ENCODE results near the gene RIN1. TPM values are rescaled to one million over a fixed set of nuclear protein-coding genes. Genes with fewer than 3 reads are reported as not detected.
A peak's percentile ranks its signal among the peaks of the same experiment; 100 is the strongest.

Gene RIN1
- total and polyA plus RNA-seq, 9 of the 15 experiments (the other 6 are each of a cell fraction or from before 2014, with no cell fraction given) = 0.01 to 1.2 (median 0.45) TPM; not detected in 1

- TF ChIP-seq ZNF395 (CRISPR knock-in tag; IDR thresholded peaks at IDR 0.05) (no peak), ZNF41 (CRISPR knock-in tag; conservative IDR thresholded peaks at IDR 0.05) (no peak), ZNF764 (CRISPR knock-in tag; IDR thresholded peaks at IDR 0.05; ENCODE audit: low read depth) (no peak), KDM2B (CRISPR knock-in tag; IDR thresholded peaks at IDR 0.05) (0 out of 2 replicates have a peak, but pooled peaks have one; percentile 25), BRF1 (IDR thresholded peaks at IDR 0.05; ENCODE audit: borderline replicate concordance, extremely low read depth, insufficient read length) (no peak), TCFL5 (CRISPR knock-in tag; conservative IDR thresholded peaks at IDR 0.05) (no peak), RBM15 (IDR thresholded peaks at IDR 0.05; ENCODE audit: insufficient read depth, low read length) (no peak), RBM14 (IDR thresholded peaks at IDR 0.05; ENCODE audit: borderline replicate concordance, insufficient read depth, low read depth, low read length) (no peak), SMAD2 (IDR thresholded peaks at IDR 0.05; ENCODE audit: low read depth, low read length) (no peak), E2F1 (CRISPR knock-in tag; IDR thresholded peaks at IDR 0.05) (no peak), PCBP2 (IDR thresholded peaks at IDR 0.05; ENCODE audit: low read depth, low read length, poor library complexity, severe bottlenecking) (no peak), NR2F6 (CRISPR knock-in tag; IDR thresholded peaks at IDR 0.05) (no peak), NUFIP1 (IDR thresholded peaks at IDR 0.05; ENCODE audit: partially characterized antibody) (no peak), CTBP1 (IDR thresholded peaks at IDR 0.05; ENCODE audit: borderline replicate concordance) (peak; percentile 35; the same call in 1 of the 2 replicates), SNIP1 (IDR thresholded peaks at IDR 0.05; ENCODE audit: low read depth) (no peak), ZNF518B (CRISPR knock-in tag; IDR thresholded peaks at IDR 0.05) (no peak), HMG20B (CRISPR knock-in tag; IDR thresholded peaks at IDR 0.05) (no peak), SFPQ (IDR thresholded peaks at IDR 0.05; ENCODE audit: low read depth, low read length) (no peak)
Observed at GRCh38 chr11:66371627-66372415, 35.6 kb upstream of the RIN1 start, which contains the start of gene SLC29A2 (continued).

Measured in K562 (cell line).